ENCODE measurements around the gene SPSB2. TPM values are rescaled to one million over a fixed set of nuclear protein-coding genes. Genes with fewer than 3 reads are reported as not detected.

Gene SPSB2
- total RNA-seq, 2 experiments from 2014 or later = 3.3 to 4.6 TPM

- ChIA-PET POLR2A (interaction anchor here (1.0 to 1.2 kb wide), 3 partner anchors 13 to 22 kb away, joined by 3 to 5 read pairs (median 4); no protein-coding TSS in a partner anchor), CTCF (interaction anchor here (0.5 to 3.0 kb wide), 4 partner anchors 13 to 44 kb away, joined by 3 to 17 read pairs (median 6); partner anchors contain the start of gene SPSB2)
These were observed 31.5 kb upstream of the SPSB2 start, which contains the start of gene LRRC23 for GRCh38 chr12:6904280-6905276. TSS of gene LRRC23 (plus strand) at chr12:6904822. CDS start at chr12:6905634, 812 bp downstream.

GRCh38 chr12:6903722-6904121 is 30.6 kb upstream of the SPSB2 start:
- POLR2A ChIA-PET = no interaction called here
- CTCF ChIA-PET = interaction anchor here (2.0 kb wide), 1 partner anchor 31 kb away, joined by 8 read pairs; the partner anchor contains the start of gene SPSB2

- POLR2A ChIA-PET = interaction anchor here (0.6 to 0.8 kb wide), 2 partner anchors 10 to 179 kb away, joined by 3 to 5 read pairs; no protein-coding TSS in a partner anchor
- CTCF ChIA-PET = interaction anchor here (0.8 to 1.0 kb wide), 2 partner anchors 11 to 21 kb away, joined by 3 to 4 read pairs; no protein-coding TSS in a partner anchor
These were observed 29.3 kb upstream of the SPSB2 start for GRCh38 chr12:6902448-6902847.

DNA sequence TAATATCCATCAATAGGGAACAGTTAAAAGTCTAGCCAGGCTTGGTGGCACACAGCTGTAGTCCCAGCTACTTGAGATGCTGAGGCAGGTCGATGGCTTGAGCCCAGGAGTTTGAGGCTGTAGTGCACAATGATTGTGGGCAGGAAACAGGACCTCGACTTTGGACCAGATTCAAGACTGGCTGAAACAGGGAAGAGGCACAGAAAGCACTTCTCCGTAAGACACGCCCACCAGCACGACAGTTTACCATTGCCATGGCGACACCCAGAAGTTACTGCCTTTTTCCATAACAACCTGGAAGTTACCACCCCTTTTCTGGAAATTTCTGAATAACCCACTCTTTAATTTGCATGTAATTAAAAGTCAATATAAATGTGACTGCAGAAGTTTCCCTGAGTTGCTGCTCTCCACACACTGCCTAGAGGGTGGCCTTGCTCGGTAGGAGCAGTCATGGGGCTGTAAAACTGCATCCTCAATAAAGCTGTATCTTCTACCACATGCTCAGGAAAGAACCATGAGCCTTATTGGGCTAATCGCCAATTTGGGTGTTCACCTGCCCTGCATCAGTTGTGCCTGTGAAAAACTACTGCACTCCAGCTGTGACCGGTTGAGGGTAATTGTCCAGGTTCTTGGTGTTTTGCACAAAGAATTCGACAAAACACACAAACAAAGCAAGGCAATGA is 26.9 kb upstream of the SPSB2 start:
- POLR2A ChIA-PET = interaction anchor here (0.6 kb wide), 1 partner anchor 9 kb away, joined by 6 read pairs; no protein-coding TSS in a partner anchor
- CTCF ChIA-PET = interaction anchor here (0.6 to 1.2 kb wide), 2 partner anchors 27 to 35 kb away, joined by 3 read pairs; partner anchors contain the start of gene SPSB2

GRCh38 chr12:6899427-6899826 is 26.3 kb upstream of the SPSB2 start:
- ChIA-PET CTCF (interaction anchor here (0.6 to 1.2 kb wide), 2 partner anchors 27 to 36 kb away, joined by 3 read pairs; partner anchors contain the start of gene SPSB2), POLR2A (no interaction called here)

DNA sequence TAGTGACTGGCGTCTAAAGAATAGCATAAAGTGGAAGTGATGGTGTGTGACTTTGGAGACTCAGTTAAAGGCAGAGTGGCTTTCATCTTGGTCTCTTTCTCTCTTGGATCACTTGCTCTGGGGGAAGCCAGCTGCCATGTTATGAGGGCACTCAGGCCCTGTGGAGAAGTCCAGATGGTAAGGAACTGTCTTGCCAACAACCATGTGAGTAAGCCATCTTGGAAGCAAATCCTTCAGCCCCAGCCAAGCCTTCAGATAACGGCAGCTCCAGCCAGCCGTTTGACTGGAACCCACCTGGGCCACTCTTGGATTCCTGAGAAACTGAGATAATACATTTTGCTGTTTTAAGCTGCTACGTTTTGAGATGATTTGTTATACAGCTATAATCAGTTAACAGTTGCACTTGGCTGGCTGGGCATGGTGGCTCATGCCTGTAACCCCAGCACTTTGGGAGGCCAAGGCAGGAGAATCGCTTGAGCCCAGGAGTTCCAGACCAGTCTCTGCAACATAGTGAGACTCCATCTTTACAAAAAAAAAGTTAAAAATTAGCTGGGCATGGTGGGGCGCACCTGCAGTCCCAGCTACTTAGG is 23.8 kb upstream of the SPSB2 start:
- CTCF ChIA-PET = no interaction called here

GRCh38 chr12:6894321-6894720 is 21.2 kb upstream of the SPSB2 start:
- ChIA-PET CTCF (interaction anchor here (1.1 kb wide), 1 partner anchor 22 kb away, joined by 4 read pairs; no protein-coding TSS in a partner anchor), POLR2A (no interaction called here)

More for the DNA sequence above, 23.8 kb upstream of the SPSB2 start:
- POLR2A ChIA-PET = no interaction called here

GRCh38 chr12:6892683-6893082 is 19.6 kb upstream of the SPSB2 start:
- POLR2A ChIA-PET = interaction anchor here (0.7 kb wide), 1 partner anchor 9 kb away, joined by 5 read pairs; no protein-coding TSS in a partner anchor
- CTCF ChIA-PET = interaction anchor here (1.4 to 2.2 kb wide), 3 partner anchors 12 to 31 kb away, joined by 4 to 21 read pairs (median 17); no protein-coding TSS in a partner anchor

DNA sequence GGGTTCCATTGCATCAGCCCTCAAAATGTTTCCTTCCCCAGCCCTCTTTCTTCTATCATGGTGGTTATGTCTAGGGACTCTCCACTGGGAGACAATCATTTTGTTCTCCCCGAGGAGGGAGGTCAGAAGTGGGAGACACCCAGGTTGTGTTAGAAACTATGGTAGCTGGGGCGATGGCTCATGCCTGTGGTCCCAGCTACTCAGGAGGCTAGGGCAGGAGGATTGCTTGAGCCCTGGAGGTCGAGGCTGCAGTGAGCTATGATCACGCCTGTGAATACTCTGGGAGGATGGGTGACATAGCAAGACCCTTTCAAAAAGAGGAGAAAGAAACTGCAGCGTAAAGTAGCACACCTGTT is 18.5 kb upstream of the SPSB2 start:
- ChIA-PET CTCF (interaction anchor here (0.7 to 2.2 kb wide), 20 partner anchors 11 to 139 kb away, joined by 3 to 30 read pairs (median 4); partner anchors contain the start of genes CD4, CDCA3, ENO2 and MLF2), POLR2A (interaction anchor here (0.8 to 1.6 kb wide), 9 partner anchors 14 to 359 kb away, joined by 3 to 20 read pairs (median 7); partner anchors contain the start of genes C12orf57, CDCA3, COPS7A and ENO2)

GRCh38 chr12:6890789-6891645 is 17.9 kb upstream of the SPSB2 start:
- CTCF ChIA-PET = interaction anchor here (0.7 to 2.2 kb wide), 21 partner anchors 10 to 138 kb away, joined by 3 to 30 read pairs (median 4); partner anchors contain the start of genes CD4, CDCA3, ENO2 and MLF2

GRCh38 chr12:6889775-6890573 is 16.9 kb upstream of the SPSB2 start:
- CTCF ChIA-PET = interaction anchor here (1.2 kb wide), 1 partner anchor 17 kb away, joined by 4 read pairs; the partner anchor contains the start of gene SPSB2
- POLR2A ChIA-PET = interaction anchor here (1.0 kb wide), 1 partner anchor 17 kb away, joined by 4 read pairs; the partner anchor contains the start of gene SPSB2

More at GRCh38 chr12:6890789-6891645, 17.9 kb upstream of the SPSB2 start:
- POLR2A ChIA-PET = interaction anchor here (0.8 to 1.6 kb wide), 10 partner anchors 14 to 358 kb away, joined by 3 to 20 read pairs (median 6); partner anchors contain the start of genes C12orf57, CDCA3, COPS7A and ENO2

DNA sequence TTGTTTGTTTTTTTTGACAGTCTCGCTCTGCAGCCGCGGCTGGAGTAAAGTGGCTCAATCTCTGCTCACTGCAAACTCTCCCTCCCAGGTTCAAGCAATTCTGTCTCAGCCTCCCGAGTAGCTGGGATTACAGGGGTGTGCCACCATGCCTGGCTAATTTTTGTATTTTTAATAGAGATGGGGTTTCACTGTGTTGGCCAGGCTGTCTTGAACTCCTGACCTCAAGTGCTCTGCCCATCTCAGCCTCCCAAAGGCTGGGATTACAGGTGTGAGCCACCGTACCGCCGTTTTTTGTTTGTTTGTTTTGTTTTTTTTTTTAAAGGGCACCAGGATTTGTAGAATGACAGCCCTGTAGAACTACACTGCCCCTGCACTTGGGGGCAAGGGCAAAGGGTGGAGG is 15.7 kb upstream of the SPSB2 start:
- CTCF ChIA-PET = interaction anchor here (1.2 kb wide), 1 partner anchor 16 kb away, joined by 4 read pairs; the partner anchor contains the start of gene SPSB2
- POLR2A ChIA-PET = interaction anchor here (1.0 kb wide), 1 partner anchor 16 kb away, joined by 4 read pairs; the partner anchor contains the start of gene SPSB2

GRCh38 chr12:6888360-6888759 is 15.3 kb upstream of the SPSB2 start:
- CTCF ChIA-PET = no interaction called here
- POLR2A ChIA-PET = no interaction called here

DNA sequence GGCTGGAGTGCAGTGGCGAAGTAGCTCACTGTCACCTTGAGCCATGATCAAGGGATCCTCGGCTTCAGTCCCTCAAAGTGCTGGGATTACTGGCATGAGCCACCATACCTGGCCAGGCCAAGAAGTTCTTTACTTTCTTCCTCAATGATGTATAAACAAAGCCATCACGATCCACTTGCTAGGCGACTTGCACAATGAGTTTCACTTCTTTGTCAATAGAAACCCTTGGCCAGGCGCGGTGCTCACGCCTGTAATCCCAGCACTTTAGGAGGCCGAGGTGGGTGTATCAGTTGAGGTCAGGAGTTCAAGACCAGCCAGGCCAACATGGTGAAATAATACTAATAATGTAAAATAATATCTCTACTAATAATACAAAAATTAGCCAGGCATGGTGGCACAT is 14.4 kb upstream of the SPSB2 start:
- CTCF ChIA-PET = interaction anchor here (0.6 kb wide), 1 partner anchor 39 kb away, joined by 3 read pairs; no protein-coding TSS in a partner anchor
- POLR2A ChIA-PET = no interaction called here

DNA sequence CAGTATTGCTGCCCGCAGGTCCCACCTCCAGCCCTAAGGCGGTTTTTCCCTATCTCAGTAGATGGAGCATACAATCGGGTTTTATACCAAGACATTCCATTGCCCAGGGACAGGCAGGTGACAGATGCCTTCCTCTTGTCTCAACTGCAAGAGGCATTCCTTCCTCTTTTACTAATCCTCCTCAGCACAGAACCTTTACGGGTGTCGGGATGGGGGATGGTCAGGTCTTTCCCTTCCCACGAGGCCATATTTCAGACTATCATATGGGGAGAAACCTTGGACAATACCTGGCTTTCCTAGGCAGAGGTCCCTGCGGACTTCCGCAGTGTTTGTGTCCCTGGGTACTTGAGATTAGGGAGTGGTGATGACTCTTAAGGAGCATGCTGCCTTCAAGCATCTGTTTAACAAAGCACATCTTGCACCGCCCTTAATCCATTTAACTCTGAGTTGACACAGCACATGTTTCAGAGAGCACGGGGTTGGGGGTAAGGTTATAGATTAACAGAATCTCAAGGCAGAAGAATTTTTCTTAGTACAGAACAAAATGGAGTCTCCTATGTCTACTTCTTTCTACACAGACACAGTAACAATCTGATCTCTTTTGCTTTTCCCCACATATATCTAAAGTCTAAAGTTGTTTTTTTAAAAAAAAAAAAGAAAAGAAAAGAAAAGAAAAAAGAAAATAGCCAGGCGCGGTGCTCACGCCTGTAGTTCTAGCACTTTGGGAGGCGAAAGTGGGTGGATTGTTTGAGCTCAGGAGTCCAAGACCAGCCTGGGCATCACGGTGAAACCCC is 13.3 kb upstream of the SPSB2 start:
- ChIA-PET POLR2A (interaction anchor here (0.6 kb wide), 1 partner anchor 1050 kb away, joined by 3 read pairs; no protein-coding TSS in a partner anchor), CTCF (interaction anchor here (0.6 kb wide), 1 partner anchor 38 kb away, joined by 3 read pairs; no protein-coding TSS in a partner anchor)

DNA sequence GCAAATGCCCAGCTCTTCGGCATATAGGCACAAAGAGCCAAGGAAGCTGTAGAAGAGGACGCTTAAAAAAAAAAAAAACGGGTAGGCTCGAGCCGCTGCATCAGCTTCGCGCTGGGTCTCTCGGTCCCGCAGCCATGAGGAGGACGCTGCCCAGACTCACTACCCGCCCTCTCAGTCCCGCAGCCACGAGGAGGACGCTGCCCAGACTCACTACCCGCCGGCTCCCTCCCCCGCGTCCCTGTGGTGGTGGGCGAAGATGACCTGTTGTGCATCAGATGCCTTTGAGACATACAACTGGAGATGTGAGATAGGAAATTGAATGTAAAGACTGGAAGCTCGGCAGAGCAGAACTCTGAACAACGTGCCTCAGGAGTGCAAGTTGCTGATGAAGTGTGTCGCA is 11.4 kb upstream of the SPSB2 start:
- CTCF ChIA-PET = no interaction called here
- POLR2A ChIA-PET = no interaction called here
